Activated naive CD8-positive, alpha-beta T cell (primary cell): Measurements from ENCODE around the gene PPP1R9A.

Experiments
- H3K27ac Mint-ChIP-seq: one replicate; pipeline ENCODE4 v1.8.0; 2021; ENCODE audit warnings: mixed read lengths
- H3K27me3 Mint-ChIP-seq: one replicate; pipeline ENCODE4 v1.8.0; 2021; ENCODE audit warnings: mixed read lengths
- H3K36me3 Mint-ChIP-seq: one replicate; pipeline ENCODE4 v1.8.0; 2021; ENCODE audit warnings: mixed read lengths
- H3K4me1 Mint-ChIP-seq: one replicate; pipeline ENCODE4 v1.8.0; 2021; ENCODE audit warnings: low read depth, mixed read lengths
- H3K4me3 Mint-ChIP-seq: one replicate; pipeline ENCODE4 v1.8.0; 2021; ENCODE audit warnings: mild to moderate bottlenecking, mixed read lengths
- H3K9me3 Mint-ChIP-seq: one replicate; pipeline ENCODE4 v1.8.0; 2021; ENCODE audit warnings: low read depth, mixed read lengths

The PPP1R9A gene

DNA sequence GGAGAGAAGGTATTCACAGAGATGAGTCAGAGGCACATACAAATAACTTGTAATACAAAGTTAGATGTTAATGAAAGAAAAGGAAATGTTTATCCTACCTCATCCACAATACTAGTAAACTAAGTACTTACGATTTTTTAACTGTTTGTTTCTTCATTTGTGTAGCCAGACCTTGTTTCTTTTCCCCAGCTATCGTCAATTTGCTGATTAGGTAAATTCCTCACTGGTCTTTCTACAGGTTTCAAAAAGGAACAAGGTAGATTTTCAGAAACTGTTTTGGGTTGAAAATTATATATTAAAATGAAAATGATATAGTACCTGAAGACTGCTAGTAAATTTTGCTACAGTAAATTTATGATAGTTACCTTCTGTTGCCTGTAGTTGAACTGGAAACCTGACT is 360.4 kb downstream of the PPP1R9A start:
- Mint-ChIP-seq H3K27me3 (peaks cover 2% of the 10 kb centered on the region), H3K4me3 (no peak overlapping the region), H3K27ac (no peak overlapping the region)

DNA sequence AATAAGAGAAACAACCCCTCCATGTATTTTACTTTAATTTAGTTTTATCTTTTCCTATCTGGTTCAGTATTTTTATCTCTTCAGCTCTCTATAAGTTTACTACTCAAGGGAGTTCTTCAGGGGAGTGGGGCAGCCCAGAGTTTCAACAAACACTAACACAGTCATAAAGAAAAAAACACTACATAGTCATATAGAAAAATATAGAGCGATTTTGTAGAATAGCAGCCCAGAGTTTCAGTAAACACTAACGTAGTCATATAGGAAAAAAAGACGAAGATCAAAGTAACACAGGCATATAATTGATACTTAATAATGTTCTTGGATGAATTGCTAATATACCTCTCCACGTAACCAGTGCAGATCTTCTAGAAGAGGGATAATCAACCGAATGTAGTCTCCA is 362.2 kb downstream of the PPP1R9A start:
- Mint-ChIP-seq H3K27me3 (peaks cover 4% of the 10 kb centered on the region), H3K9me3 (no peaks in the 10 kb centered on the region), H3K27ac (no peak overlapping the region), H3K4me1 (no peaks in the 10 kb centered on the region), H3K36me3 (no peaks in the 10 kb centered on the region), H3K4me3 (no peak overlapping the region)

More for the DNA sequence above, 360.4 kb downstream of the PPP1R9A start:
- Mint-ChIP-seq H3K4me1 (no peaks in the 10 kb centered on the region), H3K9me3 (no peaks in the 10 kb centered on the region), H3K36me3 (no peaks in the 10 kb centered on the region)

DNA sequence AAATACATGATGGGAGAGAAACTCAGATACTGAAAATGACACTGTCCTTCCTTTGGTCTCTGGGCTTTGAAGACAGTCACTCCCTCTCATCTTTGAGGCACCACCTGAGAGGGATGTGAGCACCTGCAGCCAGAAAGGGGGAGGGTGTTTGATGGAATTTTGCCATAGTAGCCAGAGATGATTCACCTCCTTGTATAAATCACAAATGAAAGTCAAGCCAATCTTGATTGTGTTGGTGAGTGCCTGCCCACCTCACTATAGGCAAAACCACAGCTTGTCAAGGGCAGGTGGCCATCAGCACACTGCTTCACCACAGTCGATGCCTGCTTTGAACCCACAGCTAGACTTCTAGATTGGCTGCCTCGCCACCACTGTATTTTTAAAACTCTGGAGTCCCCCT is 368.7 kb downstream of the PPP1R9A start:
- no peaks in the 10 kb centered on the region for H3K9me3 Mint-ChIP-seq
- peaks cover 7% of the 10 kb centered on the region for H3K27me3 Mint-ChIP-seq
- H3K4me3 Mint-ChIP-seq: no peak overlapping the region
- H3K36me3 Mint-ChIP-seq: no peaks in the 10 kb centered on the region
- H3K4me1 Mint-ChIP-seq: no peaks in the 10 kb centered on the region
- H3K27ac Mint-ChIP-seq: no peak overlapping the region

DNA sequence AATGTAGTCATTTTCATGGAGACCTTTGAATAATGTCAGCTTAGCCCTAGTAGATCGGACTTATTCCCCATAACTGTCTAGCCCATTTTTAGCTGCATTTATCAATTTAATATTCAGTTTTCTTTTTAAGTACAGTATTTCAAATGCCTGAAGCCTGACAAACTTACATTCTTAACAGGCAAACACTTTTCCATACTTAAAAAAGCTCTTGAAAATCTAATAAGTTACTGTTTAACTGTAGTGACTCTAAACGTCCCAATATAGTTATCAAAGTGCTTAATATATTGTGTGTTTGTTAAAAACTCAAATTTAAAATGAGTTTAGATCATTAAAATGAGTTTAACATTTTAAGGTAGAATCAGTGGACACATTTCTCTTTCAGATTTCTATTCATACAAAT is 372.0 kb downstream of the PPP1R9A start:
- H3K4me3 Mint-ChIP-seq: no peak overlapping the region
- no peaks in the 10 kb centered on the region for H3K9me3 Mint-ChIP-seq
- H3K4me1 Mint-ChIP-seq: no peaks in the 10 kb centered on the region
- no peaks in the 10 kb centered on the region for H3K36me3 Mint-ChIP-seq
- no peak overlapping the region for H3K27ac Mint-ChIP-seq
- peaks cover 4% of the 10 kb centered on the region for H3K27me3 Mint-ChIP-seq

DNA sequence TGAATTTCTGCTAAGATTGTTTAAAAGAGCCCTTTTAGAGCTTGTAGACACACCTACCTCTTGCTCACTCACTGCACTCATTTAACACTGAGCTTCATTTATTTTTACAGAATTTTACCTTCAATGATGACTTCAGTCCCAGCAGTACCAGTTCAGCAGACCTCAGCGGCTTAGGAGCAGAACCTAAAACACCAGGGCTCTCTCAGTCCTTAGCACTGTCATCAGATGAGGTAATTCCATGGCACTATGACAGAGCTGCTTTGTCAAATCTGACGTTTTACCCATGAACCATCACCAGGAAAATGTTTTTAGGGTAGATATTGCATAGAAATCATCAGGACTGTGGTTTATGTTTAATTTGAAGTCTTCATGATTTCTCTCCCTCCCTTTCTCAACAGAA is 378.7 kb downstream of the PPP1R9A start:
- Mint-ChIP-seq H3K36me3 (no peaks in the 10 kb centered on the region), H3K4me1 (no peaks in the 10 kb centered on the region), H3K27me3 (no peaks in the 10 kb centered on the region), H3K9me3 (no peaks in the 10 kb centered on the region), H3K4me3 (no peak overlapping the region), H3K27ac (no peak overlapping the region)

DNA sequence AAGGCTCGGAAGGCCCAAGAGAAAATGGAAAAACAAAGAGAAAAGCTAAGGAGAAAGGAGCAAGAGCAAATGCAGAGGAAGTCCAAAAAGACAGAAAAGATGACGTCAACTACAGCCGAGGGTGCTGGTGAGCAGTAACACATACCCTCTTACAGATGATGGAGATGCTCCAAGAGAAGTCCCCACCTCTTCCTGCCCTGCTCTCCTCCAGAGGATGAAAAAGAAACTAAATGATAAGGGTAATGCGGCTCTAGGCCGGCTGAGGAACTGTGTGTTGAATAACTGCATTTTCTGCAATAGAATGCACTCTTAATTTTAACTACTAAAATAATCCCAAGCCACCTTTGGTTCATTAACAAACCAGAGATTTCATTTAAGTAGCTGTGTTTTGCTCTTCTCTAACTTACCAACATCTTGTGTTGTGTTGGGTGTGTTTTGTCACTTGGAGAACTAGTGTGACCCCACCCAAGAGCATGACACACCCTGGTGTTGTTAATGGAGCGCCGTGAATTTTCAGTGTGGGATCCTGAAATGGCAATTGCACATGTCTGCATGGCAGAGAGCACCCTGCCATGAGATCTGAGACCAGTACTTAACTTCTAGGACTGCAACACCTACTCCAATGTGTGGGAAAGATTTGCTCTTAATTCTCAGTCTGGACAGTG is 382.9 kb downstream of the PPP1R9A start:
- Mint-ChIP-seq H3K27me3 (peaks cover 2% of the 10 kb centered on the region), H3K9me3 (no peaks in the 10 kb centered on the region), H3K4me1 (no peaks in the 10 kb centered on the region), H3K27ac (no peak overlapping the region), H3K4me3 (no peak overlapping the region), H3K36me3 (no peaks in the 10 kb centered on the region)

DNA sequence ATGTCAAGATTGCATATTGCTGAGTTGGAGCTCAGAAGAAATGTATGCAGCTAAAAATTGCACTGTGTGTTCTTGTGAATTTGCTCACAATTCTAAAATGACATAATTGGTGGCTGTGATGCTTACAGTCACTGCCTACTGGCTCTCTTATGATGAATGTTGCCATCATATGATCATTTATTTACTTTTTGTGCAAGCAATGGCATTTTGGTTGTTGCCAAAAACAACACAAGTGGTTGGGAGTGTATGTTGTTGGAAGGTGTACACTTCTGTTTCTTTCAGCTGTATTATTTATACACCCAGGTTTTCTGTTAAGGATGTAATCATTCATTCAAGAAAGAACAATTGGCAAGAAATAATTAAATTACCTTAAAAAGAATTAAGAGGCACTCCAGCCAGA is 388.0 kb downstream of the PPP1R9A start:
- H3K4me1 Mint-ChIP-seq: no peaks in the 10 kb centered on the region
- H3K4me3 Mint-ChIP-seq: no peak overlapping the region
- no peak overlapping the region for H3K27ac Mint-ChIP-seq
- peaks cover 11% of the 10 kb centered on the region for H3K27me3 Mint-ChIP-seq
- no peaks in the 10 kb centered on the region for H3K9me3 Mint-ChIP-seq
- no peaks in the 10 kb centered on the region for H3K36me3 Mint-ChIP-seq

DNA sequence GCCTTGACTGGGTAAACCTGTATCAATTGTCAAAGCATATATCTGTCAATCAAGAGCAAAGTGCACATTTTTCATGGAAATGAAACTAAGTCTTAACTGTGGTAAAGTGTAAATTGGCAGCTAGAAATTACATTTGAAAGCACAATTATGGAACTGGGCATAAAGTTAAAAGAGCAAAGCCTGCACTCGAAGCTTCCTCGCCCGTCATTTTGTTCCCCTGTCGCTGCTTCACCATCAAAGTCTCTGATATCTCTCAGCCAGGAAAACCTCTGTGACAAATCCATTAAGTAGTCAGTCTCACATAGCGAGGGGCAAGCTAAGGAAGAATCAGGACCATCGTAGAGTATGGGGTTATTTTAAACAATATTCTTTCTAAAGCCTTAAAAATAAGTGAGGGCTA is 389.1 kb downstream of the PPP1R9A start:
- Mint-ChIP-seq H3K9me3 (no peaks in the 10 kb centered on the region), H3K27ac (no peak overlapping the region), H3K36me3 (no peaks in the 10 kb centered on the region), H3K4me1 (no peaks in the 10 kb centered on the region), H3K4me3 (no peak overlapping the region), H3K27me3 (peaks cover 11% of the 10 kb centered on the region)

DNA sequence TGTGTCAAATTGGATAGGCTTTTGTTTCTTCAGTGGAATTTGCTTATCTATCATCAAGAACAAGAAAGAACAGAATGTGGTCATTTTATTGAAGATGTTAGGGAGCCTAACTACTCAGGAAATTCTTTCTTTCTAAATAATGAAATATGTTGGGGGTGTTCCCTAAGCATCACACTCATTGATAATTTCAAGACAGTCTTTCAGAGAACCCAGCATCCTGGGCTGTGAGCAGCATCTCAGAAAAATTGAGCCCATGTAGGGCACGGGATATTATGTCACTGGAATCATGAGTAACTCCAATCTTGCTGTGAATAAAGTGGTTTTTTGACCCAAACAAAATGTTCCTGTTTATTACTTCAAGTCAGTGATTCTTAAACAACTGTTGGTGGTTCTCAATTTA is 389.6 kb downstream of the PPP1R9A start:
- H3K9me3 Mint-ChIP-seq: no peaks in the 10 kb centered on the region
- no peak overlapping the region for H3K27ac Mint-ChIP-seq
- no peaks in the 10 kb centered on the region for H3K36me3 Mint-ChIP-seq
- peaks cover 11% of the 10 kb centered on the region for H3K27me3 Mint-ChIP-seq
- no peaks in the 10 kb centered on the region for H3K4me1 Mint-ChIP-seq
- H3K4me3 Mint-ChIP-seq: no peak overlapping the region

DNA sequence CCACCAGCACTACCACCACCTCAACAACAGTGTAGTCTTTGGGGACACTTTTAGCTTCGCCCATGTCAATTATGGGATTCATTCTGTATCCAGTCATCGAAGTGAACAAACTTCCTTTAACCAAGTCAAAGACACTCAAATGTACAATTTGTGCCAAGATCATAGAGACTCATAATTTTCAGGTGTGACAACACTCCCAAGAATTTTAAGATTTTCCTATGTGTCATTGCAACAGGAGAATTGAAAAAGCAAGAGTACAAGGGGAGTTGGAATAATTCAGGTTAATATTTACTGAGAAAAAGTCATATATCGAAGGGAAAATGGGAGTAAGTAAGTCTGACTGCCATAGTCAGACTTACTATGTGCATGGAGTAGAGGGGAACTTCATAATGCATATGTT is 390.7 kb downstream of the PPP1R9A start:
- H3K4me3 Mint-ChIP-seq: no peak overlapping the region
- no peaks in the 10 kb centered on the region for H3K9me3 Mint-ChIP-seq
- peaks cover 11% of the 10 kb centered on the region for H3K27me3 Mint-ChIP-seq
- H3K4me1 Mint-ChIP-seq: no peaks in the 10 kb centered on the region
- H3K36me3 Mint-ChIP-seq: no peaks in the 10 kb centered on the region
- H3K27ac Mint-ChIP-seq: no peak overlapping the region

DNA sequence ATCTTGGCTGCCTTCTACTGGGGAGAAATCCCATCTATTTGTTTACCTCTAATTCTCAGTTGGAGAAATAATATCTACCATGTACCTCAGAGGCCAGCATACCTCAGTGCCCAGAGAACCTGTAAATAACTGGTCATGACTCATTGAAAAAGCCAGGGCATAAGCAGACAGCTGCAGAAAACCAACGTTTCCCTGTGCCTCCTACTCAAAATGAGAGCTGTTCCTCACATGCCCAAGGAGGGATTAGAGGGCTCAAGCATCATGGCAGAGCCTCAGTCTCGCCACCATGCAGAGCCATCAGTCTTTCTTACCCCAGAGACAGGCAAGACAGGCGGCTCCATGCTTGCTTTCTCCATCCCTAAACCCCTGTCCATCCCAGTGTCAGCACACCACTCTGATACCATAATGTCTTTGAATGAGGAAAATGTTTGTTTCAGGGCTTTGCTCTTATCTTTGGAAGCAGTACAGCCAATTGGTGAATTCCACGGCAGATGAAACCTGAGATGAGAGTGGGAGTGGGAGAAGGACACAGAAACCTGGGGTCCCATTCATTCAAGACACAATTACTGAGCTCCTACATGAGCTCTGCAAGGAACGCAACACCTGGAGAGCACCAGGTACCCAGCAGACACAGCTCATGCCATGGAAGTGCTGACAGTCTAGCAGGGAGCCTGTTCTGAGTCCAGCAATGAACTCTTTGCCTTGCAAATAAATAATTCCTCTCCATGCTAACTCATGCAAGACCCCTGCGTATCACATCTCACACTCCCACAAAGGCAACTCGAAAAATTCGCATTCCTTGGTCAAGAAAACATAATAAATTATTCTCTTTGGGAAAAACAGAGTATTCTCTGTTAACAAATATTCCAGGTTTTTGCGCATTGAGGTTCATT is 395.9 kb downstream of the PPP1R9A start:
- H3K27me3 Mint-ChIP-seq: peaks cover 5% of the 10 kb centered on the region
- no peaks in the 10 kb centered on the region for H3K4me1 Mint-ChIP-seq
- no peak overlapping the region for H3K4me3 Mint-ChIP-seq
- no peaks in the 10 kb centered on the region for H3K36me3 Mint-ChIP-seq
- no peak overlapping the region for H3K27ac Mint-ChIP-seq
- H3K9me3 Mint-ChIP-seq: no peaks in the 10 kb centered on the region

DNA sequence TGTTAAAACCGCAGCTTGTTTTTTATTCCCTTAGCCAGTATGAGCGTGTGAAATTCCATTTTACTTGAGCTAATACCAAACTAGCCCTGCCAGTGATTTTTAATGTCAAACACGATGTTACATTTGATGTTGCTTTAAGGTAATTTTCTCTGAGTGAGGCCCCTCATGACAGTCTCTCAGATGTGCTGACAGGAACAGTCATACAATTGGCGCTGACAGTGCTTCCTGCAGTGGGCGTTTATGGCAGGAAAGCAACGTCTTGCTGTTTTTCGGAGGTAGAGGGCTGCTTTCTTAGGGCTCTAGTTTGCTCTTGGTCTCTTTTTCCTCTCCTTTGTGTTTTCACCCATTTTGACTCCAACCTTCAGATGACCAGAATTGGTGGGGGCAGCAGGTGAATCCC is 397.6 kb downstream of the PPP1R9A start:
- Mint-ChIP-seq H3K27me3 (peaks cover 3% of the 10 kb centered on the region), H3K4me1 (no peaks in the 10 kb centered on the region), H3K27ac (no peak overlapping the region), H3K4me3 (no peak overlapping the region), H3K9me3 (no peaks in the 10 kb centered on the region), H3K36me3 (no peaks in the 10 kb centered on the region)

DNA sequence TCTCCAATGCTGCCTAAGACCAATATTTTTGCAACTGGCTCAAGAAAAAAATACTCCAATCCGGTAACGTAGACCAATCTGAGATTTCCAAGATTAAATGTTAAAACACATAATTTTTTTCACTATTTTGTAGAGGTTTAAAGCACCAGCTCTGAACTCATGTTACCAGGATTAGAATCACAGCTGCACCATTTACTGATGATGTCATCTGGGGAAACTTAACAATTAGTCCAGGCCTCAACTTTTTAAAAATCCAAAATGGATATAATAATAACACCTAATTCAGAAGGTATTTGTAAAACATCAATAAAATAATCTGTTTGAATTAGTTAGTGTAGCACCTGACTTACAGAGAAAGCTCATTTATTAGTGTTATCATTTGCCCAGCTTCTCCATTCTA is 402.6 kb downstream of the PPP1R9A start:
- Mint-ChIP-seq H3K36me3 (no peaks in the 10 kb centered on the region), H3K4me1 (no peaks in the 10 kb centered on the region), H3K4me3 (no peak overlapping the region), H3K27me3 (peaks cover 4% of the 10 kb centered on the region), H3K9me3 (no peaks in the 10 kb centered on the region), H3K27ac (no peak overlapping the region)

DNA sequence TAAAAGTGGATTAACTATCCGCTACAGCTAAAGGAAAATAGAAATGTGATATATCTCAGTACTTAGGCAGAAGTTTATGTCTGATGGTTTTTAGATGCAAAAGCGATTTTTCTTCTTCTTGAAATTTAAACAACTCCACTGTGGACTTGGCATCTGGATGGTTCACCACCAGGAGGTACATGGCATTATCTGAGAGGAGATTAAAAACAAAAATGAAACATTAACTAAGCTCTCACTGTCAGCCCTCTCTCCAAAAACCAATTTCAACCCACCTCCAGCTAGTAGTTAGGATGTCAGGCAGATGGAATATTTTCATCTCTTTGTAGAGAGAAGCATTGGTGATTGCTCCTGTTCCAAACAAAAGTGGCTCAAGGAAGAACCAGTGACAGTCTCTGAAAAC is 404.0 kb downstream of the PPP1R9A start:
- Mint-ChIP-seq H3K4me1 (no peaks in the 10 kb centered on the region), H3K36me3 (no peaks in the 10 kb centered on the region), H3K9me3 (no peaks in the 10 kb centered on the region), H3K4me3 (no peak overlapping the region), H3K27ac (no peak overlapping the region), H3K27me3 (peaks cover 4% of the 10 kb centered on the region)

DNA sequence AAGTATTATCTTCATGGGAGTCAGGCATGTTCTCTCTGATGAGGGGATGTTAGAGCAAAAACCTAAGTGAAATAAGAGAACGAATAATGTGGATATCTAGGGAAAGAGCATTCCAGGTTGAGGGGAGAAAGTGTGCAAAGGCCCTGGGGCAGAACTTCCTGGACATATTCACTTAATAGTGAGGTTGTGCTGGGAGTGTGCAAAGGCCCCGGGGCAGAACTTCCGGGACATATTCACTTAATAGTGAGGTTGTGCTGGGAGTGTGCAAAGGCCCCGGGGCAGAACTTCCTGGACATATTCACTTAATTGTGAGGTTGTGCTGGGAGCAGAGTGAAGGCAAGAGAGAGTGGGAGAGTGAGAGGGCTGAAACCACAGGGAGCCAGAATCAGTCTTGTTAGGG is 405.2 kb downstream of the PPP1R9A start:
- H3K36me3 Mint-ChIP-seq: no peaks in the 10 kb centered on the region
- H3K4me3 Mint-ChIP-seq: no peak overlapping the region
- H3K27ac Mint-ChIP-seq: no peak overlapping the region

DNA sequence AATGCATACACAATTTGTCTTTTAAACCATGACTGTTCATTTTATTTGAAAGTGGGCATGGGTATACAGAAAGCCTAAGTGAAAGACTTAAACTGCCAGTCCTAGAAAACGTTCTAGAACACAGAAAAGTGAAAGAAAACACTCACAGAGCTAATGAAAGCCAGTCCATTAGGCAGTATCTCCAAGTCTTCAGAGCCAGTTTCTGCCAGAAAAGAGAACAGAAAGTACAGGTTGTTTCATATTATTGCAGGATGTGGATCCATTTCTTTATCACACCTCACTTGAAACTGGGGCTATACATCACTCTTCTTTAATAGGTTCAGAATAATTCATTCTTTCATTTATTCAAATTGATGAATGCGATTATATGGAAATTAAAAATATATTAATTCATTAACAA is 409.2 kb downstream of the PPP1R9A start:
- no peak overlapping the region for H3K4me3 Mint-ChIP-seq
- H3K36me3 Mint-ChIP-seq: no peaks in the 10 kb centered on the region
- peaks cover 2% of the 10 kb centered on the region for H3K27me3 Mint-ChIP-seq
- H3K4me1 Mint-ChIP-seq: no peaks in the 10 kb centered on the region
- no peak overlapping the region for H3K27ac Mint-ChIP-seq
- no peaks in the 10 kb centered on the region for H3K9me3 Mint-ChIP-seq

More for the DNA sequence above, 405.2 kb downstream of the PPP1R9A start:
- no peaks in the 10 kb centered on the region for H3K4me1 Mint-ChIP-seq
- no peaks in the 10 kb centered on the region for H3K9me3 Mint-ChIP-seq
- peaks cover 4% of the 10 kb centered on the region for H3K27me3 Mint-ChIP-seq
